Neural cell (in vitro differentiated cells): ENCODE data around the gene ACTR6. TPM values are rescaled to one million over a fixed set of nuclear protein-coding genes. Genes with fewer than 3 reads are reported as not detected.

ENCODE experiments used
- H2AFZ ChIP-seq: fragments of 200-600, 300-800 bp; sonication (generic), shearing (Covaris generic); 2 replicates; pipeline ENCODE4 v1.6.0; 2014; ENCODE audit warnings: low read depth, mild to moderate bottlenecking, antibody characterized with exemption, low read length, moderate library complexity
- H3F3A ChIP-seq: fragments of 200-600 bp; shearing (Covaris generic); 2 replicates; pipeline ENCODE4 v1.6.1; 2016; ENCODE audit warnings: mild to moderate bottlenecking, moderate library complexity, mixed read lengths, antibody characterized with exemption, low read length; ENCODE audit not compliant: insufficient read depth, poor library complexity, severe bottlenecking
- H3K27ac ChIP-seq: fragments of 200-600, 300-800 bp; sonication (generic), shearing (Covaris generic); 2 replicates; pipeline ENCODE4 v1.5.1; 2014; ENCODE audit warnings: mild to moderate bottlenecking, low read length, moderate library complexity
- H3K27me3 ChIP-seq: fragments of 300-800, 200-600 bp; sonication (generic), shearing (Covaris generic); 2 replicates; pipeline ENCODE4 v1.6.0; 2014; ENCODE audit warnings: mild to moderate bottlenecking, low read depth, low read length, moderate library complexity; ENCODE audit not compliant: insufficient read depth
- H3K36me3 ChIP-seq: fragments of 300-800, 200-600 bp; sonication (generic), shearing (Covaris generic); 2 replicates; pipeline ENCODE4 v1.5.1; 2014; ENCODE audit warnings: mild to moderate bottlenecking, antibody characterized with exemption, low read length, moderate library complexity; ENCODE audit not compliant: insufficient read depth
- H3K4me2 ChIP-seq: fragments of 300-800, 200-600 bp; sonication (generic), shearing (Covaris generic); 2 replicates; pipeline ENCODE4 v1.6.0; 2014; ENCODE audit warnings: mild to moderate bottlenecking, low read length
- H3K4me3 ChIP-seq: fragments of 300-800, 200-600 bp; sonication (generic), shearing (Covaris generic); 2 replicates; pipeline ENCODE4 v1.5.1; 2014; ENCODE audit warnings: mild to moderate bottlenecking, low read length, moderate library complexity
- H3K79me2 ChIP-seq: fragments of 200-600 bp; shearing (Covaris generic); replicated peaks from 2 replicates; pipeline ENCODE4 v1.6.0; 2014; ENCODE audit warnings: mild to moderate bottlenecking, low read length, moderate library complexity; ENCODE audit not compliant: insufficient read depth
- H3K9ac ChIP-seq: fragments of 300-800, 200-600 bp; sonication (generic), shearing (Covaris generic); 2 replicates; pipeline ENCODE4 v1.6.1; 2016; ENCODE audit warnings: mild to moderate bottlenecking, low read length, mixed read lengths
- H3K9me2 ChIP-seq: fragments of 200-600 bp; shearing (Covaris generic); 2 replicates; pipeline ENCODE4 v1.6.1; 2016; ENCODE audit warnings: mild to moderate bottlenecking, low read length, mixed read lengths; ENCODE audit not compliant: insufficient read depth
- H3K9me3 ChIP-seq: fragments of 200-600, 300-800 bp; sonication (generic), shearing (Covaris generic); 2 replicates; pipeline ENCODE4 v1.6.1; 2016; ENCODE audit warnings: mild to moderate bottlenecking, mixed run types, low read length, moderate library complexity, mixed read lengths
- H4K20me1 ChIP-seq: fragments of 200-600 bp; shearing (Covaris generic); 2 replicates; pipeline ENCODE4 v1.6.1; 2016; ENCODE audit warnings: mild to moderate bottlenecking, mixed run types; ENCODE audit not compliant: insufficient read depth
- EP300 ChIP-seq: fragments of 450-650 bp; conservative IDR thresholded peaks from 2 replicates; pipeline ENCODE4 v1.6.1; 2014; ENCODE audit warnings: antibody characterized with exemption, mild to moderate bottlenecking, moderate library complexity; ENCODE audit not compliant: poor library complexity, severe bottlenecking
- EZH2 ChIP-seq: fragments of 200-600, 300-800 bp; shearing (Covaris generic), sonication (generic); IDR thresholded peaks from 2 replicates; pipeline ENCODE4 v1.6.1; 2014; ENCODE audit warnings: antibody characterized with exemption, low read length, borderline replicate concordance, mild to moderate bottlenecking; ENCODE audit not compliant: insufficient read depth, poor library complexity, severe bottlenecking
- MXI1 ChIP-seq: fragments of 450-650 bp; conservative IDR thresholded peaks from 2 replicates; pipeline ENCODE4 v1.6.1; 2014; ENCODE audit warnings: antibody characterized with exemption, mild to moderate bottlenecking; ENCODE audit not compliant: poor library complexity, severe bottlenecking
- POLR2AphosphoS5 ChIP-seq: IDR thresholded peaks from 2 replicates; pipeline ENCODE4 v1.6.1; 2012
- RAD21 ChIP-seq: fragments of 450-650 bp; conservative IDR thresholded peaks from 2 replicates; pipeline ENCODE4 v1.6.1; 2014; ENCODE audit warnings: antibody characterized with exemption, mild to moderate bottlenecking, moderate library complexity
- SMC3 ChIP-seq: fragments of 450-650 bp; conservative IDR thresholded peaks from 2 replicates; pipeline ENCODE4 v1.6.1; 2014; ENCODE audit warnings: antibody characterized with exemption, mild to moderate bottlenecking, moderate library complexity; ENCODE audit not compliant: poor library complexity
- TAF1 ChIP-seq: IDR thresholded peaks from 2 replicates; pipeline ENCODE4 v1.6.1; 2012; ENCODE audit warnings: low read depth
- polyA plus RNA-seq: library from polyadenylated mRNA; depleted of rRNA; stranded (reverse); fragments of >200 nt; gene quantifications from 2 replicates; pipeline ENCODE4 v1.2.3, GENCODE V29; 2014
- TF ChIP-seq, protein P1 (sequence below): IDR thresholded peaks from 2 replicates; pipeline ENCODE4 v1.6.1; 2012; ENCODE audit warnings: borderline replicate concordance
- TF ChIP-seq, protein P2 (sequence below): fragments of 450-650 bp; IDR thresholded peaks from 2 replicates; pipeline ENCODE4 v1.5.1; 2014; ENCODE audit warnings: antibody characterized with exemption, mild to moderate bottlenecking, moderate library complexity; ENCODE audit not compliant: poor library complexity, severe bottlenecking

The ACTR6 gene
- polyA plus RNA-seq, 1 donor from 2014 or later: 128 TPM

DNA sequence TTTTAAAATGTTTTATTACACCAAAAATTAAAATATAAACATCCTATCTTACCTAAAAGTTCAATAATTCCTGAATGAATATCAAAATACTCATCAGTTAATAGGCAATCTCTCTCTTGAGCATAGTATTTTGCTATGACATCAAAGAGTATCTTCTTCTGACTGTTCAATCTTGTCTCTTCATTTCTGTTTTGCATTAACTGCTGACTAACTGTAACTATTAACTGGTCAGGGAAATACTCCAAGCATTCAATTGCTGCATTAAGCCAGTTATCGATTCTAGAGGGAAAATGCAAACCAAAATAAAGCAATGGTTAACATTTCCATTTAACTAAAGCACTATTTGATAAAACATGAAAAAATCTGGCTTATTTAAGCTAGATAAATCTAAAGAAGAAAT, 52.8 kb downstream of the ACTR6 start:
- Histone ChIP-seq H3K9me3 (no peaks in the 10 kb centered on the region), H3K9ac (no peak overlapping the region)

DNA sequence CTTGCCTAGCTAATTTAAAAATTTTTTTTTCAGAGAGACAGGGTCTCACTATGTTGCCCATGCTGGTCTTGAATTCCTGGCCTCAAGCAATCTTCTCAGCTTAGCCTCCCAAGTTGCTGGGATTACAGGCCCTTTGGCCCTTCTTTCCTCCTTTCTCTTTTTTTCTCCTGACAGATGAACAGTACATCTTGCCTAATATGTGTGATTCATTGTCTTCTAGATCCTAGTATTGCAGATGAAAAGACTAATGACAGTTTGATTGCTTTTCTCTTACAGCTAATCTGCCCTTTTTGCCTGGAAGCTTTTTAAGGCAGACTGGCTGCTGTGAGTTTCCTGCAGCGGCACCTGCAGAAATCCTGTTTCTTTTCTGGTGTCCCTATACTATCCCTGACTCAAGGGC, 54.3 kb downstream of the ACTR6 start:
- Histone ChIP-seq H3K36me3 (no peaks in the 10 kb centered on the region), H3K4me3 (no peak overlapping the region), H3K79me2 (no peaks in the 10 kb centered on the region), H3K4me2 (no peak overlapping the region), H3K9me3 (no peaks in the 10 kb centered on the region), H3K27ac (no peak overlapping the region), H4K20me1 (no peaks in the 10 kb centered on the region), H3F3A (no peaks in the 10 kb centered on the region), H3K9ac (no peak overlapping the region), H2AFZ (no peak overlapping the region), H3K9me2 (no peaks in the 10 kb centered on the region), H3K27me3 (no peaks in the 10 kb centered on the region)
- TF ChIP-seq, protein P1, sequence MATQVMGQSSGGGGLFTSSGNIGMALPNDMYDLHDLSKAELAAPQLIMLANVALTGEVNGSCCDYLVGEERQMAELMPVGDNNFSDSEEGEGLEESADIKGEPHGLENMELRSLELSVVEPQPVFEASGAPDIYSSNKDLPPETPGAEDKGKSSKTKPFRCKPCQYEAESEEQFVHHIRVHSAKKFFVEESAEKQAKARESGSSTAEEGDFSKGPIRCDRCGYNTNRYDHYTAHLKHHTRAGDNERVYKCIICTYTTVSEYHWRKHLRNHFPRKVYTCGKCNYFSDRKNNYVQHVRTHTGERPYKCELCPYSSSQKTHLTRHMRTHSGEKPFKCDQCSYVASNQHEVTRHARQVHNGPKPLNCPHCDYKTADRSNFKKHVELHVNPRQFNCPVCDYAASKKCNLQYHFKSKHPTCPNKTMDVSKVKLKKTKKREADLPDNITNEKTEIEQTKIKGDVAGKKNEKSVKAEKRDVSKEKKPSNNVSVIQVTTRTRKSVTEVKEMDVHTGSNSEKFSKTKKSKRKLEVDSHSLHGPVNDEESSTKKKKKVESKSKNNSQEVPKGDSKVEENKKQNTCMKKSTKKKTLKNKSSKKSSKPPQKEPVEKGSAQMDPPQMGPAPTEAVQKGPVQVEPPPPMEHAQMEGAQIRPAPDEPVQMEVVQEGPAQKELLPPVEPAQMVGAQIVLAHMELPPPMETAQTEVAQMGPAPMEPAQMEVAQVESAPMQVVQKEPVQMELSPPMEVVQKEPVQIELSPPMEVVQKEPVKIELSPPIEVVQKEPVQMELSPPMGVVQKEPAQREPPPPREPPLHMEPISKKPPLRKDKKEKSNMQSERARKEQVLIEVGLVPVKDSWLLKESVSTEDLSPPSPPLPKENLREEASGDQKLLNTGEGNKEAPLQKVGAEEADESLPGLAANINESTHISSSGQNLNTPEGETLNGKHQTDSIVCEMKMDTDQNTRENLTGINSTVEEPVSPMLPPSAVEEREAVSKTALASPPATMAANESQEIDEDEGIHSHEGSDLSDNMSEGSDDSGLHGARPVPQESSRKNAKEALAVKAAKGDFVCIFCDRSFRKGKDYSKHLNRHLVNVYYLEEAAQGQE: no peak
- TF ChIP-seq TAF1 (no peak), POLR2AphosphoS5 (no peak), SMC3 (no peak), RAD21 (no peak), EZH2 (no peak), MXI1 (no peak), EP300 (no peak)
- TF ChIP-seq, protein P2, sequence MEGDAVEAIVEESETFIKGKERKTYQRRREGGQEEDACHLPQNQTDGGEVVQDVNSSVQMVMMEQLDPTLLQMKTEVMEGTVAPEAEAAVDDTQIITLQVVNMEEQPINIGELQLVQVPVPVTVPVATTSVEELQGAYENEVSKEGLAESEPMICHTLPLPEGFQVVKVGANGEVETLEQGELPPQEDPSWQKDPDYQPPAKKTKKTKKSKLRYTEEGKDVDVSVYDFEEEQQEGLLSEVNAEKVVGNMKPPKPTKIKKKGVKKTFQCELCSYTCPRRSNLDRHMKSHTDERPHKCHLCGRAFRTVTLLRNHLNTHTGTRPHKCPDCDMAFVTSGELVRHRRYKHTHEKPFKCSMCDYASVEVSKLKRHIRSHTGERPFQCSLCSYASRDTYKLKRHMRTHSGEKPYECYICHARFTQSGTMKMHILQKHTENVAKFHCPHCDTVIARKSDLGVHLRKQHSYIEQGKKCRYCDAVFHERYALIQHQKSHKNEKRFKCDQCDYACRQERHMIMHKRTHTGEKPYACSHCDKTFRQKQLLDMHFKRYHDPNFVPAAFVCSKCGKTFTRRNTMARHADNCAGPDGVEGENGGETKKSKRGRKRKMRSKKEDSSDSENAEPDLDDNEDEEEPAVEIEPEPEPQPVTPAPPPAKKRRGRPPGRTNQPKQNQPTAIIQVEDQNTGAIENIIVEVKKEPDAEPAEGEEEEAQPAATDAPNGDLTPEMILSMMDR: no peak

More for the DNA sequence above, 52.8 kb downstream of the ACTR6 start:
- no peaks in the 10 kb centered on the region for H3K9me2 ChIP-seq
- H3K27me3 ChIP-seq: no peaks in the 10 kb centered on the region
- no peaks in the 10 kb centered on the region for H3K36me3 ChIP-seq
- H3K4me3 ChIP-seq: no peak overlapping the region
- no peak overlapping the region for H3K27ac ChIP-seq
- no peaks in the 10 kb centered on the region for H3K79me2 ChIP-seq
- no peaks in the 10 kb centered on the region for H3F3A ChIP-seq
- H2AFZ ChIP-seq: no peak overlapping the region
- H4K20me1 ChIP-seq: no peaks in the 10 kb centered on the region
- no peak for TF ChIP-seq MXI1
- TF ChIP-seq, protein P2: no peak
- TF ChIP-seq SMC3: no peak
- no peak for TF ChIP-seq RAD21
- TF ChIP-seq EZH2: no peak
- H3K4me2 ChIP-seq: no peak overlapping the region
